HUDEP-2 (cell line): Measurements from ENCODE around the gene TMEM125.

Source experiments
- DNase-seq, 76 experiments: peaks; one replicate each; lab custom pipeline; 2025; ENCODE audit not compliant: unreplicated experiment in 76 of 76; lab: John Stamatoyannopoulos, UW

TMEM125 gene

DNA sequence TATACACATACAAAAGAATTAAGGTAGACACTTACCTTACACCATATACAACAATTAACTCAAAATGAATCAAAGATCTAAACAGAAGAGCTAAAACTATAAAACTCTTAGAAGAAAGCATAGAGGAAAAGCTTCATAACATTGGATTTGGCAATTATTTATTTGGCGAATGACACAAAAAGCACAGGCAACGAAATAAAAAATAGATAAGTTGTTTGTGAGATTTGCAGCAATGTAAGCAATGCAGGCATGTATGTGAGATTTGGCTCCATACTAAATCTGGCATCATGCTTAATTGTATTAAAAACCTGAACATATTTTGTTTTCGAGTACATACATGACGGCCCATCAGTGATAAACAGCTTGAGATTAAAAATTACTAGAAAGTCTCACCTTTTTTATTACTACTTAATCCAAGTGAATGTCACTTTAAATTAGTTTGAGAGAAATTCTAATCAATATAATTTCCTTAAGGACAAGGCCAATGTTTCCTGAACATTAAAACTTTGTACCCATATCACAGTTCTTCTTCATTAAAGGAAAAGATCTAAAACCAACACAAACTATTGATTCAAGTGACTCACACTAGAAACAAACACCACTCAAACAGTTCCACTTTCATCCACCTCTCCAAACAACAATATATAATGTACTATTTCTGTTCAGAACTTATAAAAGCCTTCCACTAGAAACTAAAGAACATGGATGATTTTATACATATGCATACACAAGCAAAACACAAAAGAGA lies 23.1 kb upstream of the TMEM125 start:
- DNase-seq, result no peak

DNA sequence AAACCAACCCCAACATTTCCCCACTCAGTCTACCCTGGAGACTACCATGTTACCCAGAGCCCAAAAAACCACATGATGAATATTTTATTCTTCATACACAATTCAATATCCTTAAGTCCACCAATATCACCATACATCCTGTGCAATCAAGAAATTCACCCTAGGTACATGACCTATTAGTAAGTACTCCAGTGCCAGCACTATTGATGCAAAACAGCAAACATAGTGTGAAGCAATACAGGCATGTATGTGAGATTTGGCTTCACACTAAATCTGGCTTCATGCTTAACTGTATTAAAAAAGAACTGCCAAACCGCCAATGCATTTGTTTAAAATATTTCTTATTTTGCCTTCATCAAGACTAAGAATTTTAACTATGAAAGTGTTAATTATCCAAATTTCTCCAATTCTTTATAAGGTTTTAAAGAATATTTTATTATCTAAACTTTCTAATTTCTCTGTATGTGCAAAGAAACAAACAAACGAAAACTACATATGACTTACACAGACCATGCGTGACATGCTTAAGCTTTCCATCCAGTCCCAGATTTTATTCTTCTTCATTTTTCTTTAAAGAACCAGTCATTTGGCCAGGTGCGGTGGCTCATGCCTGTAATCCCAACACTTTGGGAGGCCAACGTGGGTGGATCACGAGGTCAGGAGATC lies 22.4 kb upstream of the TMEM125 start:
- no peak for DNase-seq

DNA sequence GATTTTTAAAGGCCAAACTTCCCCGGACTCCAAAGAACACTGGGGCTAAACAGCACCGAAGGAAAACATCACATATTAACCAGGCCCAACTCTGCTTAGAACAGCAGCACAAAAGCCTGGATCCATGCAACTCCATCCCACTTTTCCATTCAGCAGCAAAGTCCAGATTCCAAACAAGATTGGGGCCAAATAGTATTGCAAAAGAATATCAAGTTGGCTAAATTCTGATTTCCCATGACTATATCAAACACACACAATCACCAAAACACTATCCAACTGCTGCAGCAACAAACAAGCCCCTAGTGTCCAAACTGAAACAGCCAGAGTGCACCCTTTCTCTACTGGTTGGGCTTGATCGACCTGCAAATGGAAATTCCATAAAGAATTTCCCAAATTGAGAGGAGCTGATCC lies 19.4 kb upstream of the TMEM125 start:
- no peak for DNase-seq

DNA sequence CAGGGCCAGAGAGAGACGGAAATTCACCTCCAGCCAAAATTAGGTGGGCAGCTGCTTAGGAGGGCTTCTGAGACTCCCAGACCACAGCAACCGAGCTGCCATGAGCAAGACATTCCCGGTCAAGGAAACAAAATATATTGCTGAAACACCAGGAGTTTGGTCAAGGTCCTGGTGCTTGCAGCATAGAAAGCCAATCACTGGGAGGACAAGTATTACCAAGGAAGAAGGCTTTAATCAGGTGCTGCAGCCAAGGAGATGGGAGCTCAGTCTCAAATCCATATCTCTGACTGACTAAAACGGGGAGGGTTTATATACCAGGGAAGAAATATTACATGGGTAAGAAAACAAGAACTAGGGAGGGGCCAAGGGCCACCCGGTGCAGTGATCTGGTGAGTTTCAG lies 18.8 kb upstream of the TMEM125 start:
- DNase-seq, result no peak

DNA sequence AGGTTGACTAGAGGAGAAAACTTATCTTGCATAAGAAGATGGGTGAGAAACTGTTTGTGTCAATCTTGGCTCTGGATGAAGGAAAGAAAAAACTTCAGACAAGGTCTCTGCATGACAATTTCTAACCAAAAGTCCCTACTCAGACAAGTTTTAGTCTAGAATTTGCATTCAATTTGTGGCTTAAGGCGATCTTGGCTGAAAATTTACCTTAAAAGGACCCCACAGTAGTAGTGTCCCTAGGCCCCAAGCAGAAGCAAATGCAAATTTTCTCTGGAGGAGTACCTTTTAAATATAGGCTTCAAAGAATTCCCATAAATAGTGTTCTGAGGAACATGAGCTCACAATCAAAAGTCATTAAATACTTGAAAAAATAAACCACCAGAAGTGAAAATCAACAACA lies 17.6 kb upstream of the TMEM125 start:
- no peak for DNase-seq

DNA sequence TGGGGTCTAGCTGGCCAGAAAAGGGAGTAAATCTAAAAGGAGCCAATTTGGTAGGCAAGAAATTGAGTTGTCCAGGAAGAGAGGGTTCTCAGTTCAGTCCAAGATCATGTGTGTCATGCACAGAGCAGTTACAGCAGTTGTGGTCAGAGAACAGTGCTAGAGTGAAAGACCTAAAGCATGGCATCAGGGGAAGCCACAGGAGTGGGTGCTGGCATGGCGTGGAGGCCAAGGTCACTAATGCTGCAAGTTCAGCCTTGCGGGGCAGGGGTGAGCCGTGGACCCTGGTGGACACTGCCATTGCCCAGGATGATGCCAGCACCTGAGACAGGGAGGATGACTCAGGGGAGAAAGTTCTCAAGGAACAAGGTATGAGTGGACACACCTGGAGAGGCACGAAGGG lies 16.6 kb upstream of the TMEM125 start:
- no peak for DNase-seq

DNA sequence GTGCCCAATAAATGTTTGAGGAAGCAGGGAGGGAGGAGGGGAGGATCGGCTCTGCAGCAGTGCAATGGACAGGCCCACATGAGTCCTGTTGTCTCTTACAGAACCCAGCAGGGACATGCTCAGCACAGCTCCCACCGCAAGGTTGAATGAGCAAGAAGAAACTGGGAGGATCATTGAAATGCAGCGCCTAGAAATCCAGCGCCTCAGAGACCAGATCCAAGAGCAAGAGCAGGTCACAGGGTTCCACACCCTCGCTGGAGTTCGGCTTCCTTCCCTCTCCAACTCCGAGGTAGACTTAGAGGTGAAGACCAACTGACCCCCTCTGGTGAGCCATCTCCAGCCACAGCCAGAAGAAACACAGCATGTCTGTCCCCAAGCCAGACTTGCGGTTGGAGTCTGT lies 15.9 kb upstream of the TMEM125 start:
- no peak for DNase-seq

DNA sequence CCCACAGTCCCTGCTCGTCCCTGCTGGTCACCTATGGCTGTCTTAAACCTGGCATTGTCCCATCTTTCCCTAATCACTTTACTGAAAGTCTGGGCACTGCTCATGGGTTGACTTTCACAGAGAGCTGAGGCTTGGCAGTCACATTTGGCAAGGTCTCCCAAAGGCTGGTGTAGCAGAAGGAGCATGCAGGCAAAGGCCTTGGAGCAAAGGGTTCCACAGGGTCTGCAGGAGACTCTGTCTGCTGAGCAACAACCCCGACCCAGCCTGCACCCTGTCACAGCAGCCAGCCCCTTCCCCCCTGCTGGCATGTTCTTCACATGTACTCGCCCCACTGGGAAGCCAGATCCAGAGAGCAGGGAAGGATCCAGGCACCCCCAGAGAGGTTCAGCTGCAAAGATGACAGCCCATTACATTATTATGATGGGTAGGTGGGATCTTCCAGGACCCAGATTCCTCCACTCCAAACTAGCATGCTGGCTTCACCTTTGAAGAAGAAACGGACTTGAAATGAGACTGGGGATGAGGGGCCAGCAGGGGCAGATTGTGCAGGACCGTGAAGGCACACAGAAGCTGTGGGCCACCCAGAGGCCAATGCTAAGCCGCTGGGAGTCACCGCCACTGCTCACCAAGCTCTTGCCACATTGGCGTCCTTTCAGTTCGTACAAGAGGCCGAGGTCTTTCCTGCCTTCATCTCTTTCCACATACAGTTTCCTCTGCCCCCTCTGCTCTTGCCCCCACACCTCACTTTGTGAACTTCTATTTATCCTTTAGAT lies 14.2 kb upstream of the TMEM125 start:
- DNase-seq, result no peak

DNA sequence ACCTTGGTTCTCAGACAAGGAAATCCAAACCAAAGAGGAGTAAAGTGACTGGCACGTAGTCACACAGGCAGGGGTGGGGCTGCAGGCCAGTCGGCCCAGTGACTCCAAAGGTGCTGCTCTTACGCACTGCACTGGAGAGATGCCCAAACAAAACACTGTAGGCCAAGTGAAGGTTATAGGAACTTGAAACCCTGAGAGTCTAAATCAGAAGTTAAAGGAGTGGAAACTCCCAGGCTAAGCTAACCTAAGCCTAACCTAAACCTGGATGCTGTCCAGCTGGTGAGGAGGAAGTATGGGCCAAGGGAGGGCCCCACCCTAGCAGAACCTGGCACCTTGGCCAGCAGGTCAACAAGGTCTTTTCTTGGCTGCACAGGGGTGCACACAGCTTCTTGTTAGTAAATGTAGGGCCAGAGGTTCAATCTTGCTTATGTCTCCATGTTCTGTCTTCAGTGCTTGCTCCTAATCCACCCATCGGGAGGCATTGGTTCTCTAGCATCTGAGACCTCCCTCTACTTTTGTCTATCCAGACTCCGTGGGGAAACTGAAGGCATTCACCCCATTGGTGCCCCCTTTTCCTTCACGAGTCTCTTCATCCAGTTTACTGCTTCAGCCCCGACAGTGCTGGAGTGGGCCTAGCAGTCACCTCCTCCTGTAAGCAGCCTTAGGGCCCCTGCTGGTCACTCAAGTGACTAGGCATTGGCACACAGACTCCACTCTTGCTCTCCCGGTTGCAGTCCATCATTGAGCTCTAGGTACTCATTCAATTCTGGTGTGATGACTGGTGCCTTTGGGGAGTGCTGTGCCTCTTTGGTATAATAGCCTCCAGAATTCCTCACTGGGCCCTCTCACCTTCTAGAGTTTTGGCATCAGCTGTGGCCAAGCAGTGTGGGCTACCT lies 12.9 kb upstream of the TMEM125 start:
- no peak for DNase-seq

DNA sequence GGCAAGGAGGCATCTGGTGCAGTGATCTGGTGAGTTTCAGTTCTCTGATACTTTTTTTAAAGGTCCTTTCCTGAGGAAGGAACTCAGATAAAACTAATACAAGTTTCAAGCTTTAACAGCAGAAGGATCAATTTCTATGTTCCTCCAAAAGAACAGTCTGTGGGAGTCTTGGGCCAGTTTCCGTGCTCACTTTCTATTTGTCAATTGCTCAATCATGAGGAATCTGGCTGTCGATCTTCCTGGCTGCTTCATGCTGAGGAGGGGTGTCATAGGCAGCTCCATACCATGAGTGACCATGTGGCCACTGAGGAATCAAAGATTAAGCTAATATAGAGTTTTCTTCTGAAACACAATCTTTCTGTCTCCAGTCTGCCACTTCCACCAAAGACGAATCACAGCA lies 11.4 kb upstream of the TMEM125 start:
- DNase-seq, result no peak

DNA sequence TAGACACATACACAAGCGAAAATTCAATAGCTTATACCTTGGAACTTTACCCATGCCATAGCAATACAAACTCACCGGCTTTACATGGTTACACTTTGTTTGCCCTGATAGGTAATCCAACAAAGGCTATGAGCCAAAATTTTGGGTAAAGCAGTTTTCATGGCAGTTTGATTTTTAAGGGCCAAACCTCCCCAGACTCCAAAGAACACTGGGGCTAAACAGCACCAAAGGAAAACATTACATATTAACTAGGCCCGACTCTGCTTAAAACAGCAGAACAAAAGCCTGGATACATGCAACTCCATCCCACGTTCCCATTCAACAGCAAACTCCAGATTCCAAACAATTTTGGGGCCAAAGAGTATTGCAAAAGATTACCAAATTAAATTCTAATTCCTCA lies 4.4 kb upstream of the TMEM125 start:
- DNase-seq, result no peak

DNA sequence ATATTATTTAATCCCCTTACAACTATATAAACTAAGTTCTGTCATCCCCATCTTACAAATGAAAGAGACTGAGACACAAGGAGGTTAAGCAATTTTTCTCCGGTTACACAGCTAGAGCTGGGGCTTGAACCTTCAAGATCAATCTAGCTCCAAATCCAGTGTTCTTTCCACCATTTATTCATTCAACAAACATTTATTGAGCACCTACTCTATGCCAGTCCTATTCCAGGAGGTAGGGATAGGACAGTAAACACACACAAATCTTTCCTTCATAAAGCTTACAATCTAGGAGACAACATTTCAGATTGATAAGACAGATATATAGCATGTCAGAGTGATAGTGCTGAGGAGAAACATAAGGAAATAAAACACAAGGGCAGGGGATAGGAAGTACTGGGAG lies 2.9 kb upstream of the TMEM125 start:
- no peak for DNase-seq

DNA sequence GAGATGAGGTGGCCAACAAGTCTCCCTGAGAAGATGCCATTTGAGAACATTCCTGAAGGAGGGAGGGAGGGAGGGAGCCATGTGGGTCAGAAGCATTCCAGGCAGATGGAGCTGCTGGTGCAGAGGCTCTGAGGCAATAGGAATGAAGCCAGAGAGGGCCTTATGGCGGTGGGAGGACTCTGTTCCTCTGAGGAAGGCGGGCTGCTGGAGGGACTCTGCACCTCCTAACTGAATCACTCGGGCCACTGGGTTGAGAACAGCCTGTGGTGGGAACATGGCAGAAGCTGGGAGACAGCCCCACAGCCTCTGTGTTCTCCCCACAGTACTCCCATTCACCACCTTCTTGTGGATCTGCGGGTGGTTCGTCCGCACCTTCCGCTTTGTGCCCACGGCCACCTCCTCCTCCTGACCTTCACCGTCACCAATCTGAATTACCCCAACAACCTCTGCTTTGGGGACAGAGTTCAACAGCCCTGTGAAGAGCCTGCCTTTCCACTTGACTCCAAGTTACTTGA lies 2.4 kb upstream of the TMEM125 start:
- DNase-seq, result no peak

DNA sequence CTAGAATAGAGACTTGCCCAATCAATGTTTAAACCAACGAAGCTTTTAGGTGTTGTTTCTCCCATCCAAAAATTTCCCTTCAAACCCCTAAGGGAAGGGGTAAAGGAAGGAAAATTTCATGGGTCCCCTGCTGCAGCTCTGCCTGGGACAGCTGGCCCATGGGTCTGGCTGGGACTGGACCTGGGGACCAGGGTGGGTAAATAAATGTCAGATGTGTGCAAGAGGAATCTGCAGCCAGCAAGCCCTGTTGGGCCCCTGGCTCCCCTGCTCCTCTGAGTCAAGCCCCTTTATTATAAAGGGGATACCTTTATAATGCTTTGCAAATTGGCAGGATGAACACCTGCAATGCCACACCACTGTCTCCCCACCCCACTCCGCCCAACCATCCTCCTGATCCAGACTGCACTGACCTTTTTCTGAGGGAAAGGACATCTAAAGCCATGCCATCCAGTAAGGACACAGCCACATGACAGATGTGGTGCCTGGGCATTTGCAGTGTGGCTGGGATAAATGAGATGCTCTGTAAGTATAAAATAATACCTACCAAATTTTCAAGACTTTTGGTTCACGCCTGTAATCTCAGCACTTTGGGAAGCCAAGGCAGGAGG lies 1.9 kb upstream of the TMEM125 start:
- DNase-seq, result no peak

DNA sequence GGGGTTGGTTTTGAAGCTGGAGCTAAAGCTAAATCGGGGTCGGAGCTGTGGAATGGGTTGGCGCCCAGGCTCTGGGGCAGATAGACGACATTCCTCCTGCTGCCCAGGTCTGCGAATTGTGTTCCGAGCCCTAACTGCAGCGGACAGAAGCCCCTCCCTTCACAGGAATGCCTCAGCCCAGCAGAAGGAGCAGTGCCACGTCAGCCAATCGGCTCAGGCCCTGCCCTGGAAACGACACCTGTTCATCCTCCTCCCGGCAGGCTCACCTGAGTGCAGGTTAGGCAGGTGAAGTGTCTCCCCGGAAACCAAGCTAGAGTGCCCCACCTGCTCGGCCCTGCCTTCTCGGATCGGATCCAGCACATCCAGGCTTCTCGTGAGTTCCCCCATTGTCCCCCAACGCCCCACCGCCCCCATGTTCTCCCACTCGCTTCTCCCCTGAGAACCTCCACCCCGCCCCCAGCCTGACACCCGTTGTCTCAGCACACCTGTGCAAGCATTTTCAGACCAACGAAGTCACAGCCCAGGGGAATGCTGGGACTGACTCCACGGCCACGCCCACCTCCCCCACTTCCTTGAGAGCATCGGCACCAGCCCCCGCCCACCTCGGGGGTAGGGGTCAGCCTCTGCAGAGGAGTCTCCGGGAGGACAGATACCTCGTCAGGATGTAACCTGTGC lies 775 bp downstream of the TMEM125 start:
- no peak for DNase-seq

DNA sequence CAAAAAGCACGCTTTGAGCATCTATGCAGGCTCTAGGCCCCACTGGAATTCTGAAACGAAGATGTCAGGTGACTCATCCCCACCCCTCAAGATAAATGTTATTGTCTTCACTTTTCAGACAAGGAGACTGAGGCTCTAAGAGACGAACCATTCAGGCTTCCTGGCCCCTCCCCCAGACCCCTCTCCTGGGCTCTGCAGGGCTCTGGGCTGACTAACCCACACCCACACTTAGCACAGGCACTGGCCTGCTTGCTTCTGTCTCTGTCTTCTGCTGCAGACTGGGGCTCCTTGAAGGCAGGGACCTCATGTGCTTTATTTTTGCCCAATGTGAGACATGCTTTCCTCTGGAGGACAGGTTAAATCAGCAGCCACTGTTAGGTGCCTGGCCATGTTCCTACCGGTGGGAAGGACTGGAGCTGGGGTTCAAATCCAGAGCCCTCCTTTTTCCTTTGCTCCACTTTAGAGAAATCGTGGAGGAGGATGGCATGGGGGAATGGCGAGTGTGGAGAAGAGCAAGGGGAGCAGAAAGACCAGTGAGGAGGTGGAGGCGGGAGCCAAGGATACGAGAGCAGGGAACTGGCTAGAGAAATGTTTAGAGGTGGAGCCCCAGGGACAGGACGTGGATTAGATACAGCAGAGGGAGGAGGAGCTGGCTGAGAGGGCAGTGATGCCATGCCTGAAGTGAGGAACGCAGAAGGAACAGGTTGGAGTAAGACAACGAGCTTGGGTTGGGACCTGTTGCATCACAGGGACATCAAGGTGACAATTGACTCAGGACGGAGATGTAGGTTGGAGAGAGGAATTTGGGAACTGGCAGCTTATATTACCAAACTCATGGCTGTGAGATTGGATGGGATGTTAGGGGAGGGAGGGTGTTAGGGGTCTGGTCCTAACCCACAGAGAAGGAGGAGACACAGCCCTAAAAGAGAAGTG lies 1.7 kb downstream of the TMEM125 start:
- no peak for DNase-seq

DNA sequence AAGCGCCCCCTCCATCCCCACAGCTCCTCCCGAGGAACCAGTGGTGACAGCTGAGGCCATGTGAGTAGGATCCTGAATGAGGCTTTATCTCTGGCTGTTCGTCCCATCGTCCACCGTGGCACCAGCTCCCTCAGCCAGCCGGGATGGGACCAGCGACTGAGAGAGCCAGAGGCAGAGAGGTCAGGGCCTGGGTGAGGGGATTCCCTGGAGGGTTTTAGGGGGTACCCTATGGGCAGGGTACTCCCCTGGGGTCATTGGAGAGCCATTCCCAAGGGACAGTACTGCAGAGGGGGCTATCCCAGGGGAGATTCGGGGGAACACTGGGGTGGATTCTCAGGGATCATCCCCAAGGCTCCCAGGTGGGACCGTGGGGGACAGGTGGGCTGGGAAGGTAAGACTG lies 2.4 kb downstream of the TMEM125 start:
- DNase-seq, result no peak
